ENCODE results near the gene STK17A. TPM values are rescaled to one million over a fixed set of nuclear protein-coding genes. Genes with fewer than 3 reads are reported as not detected.

STK17A gene
- total RNA-seq, 2 experiments from 2014 or later = 25.8 to 28.7 TPM

GRCh38 chr7:43615558-43616145 lies 32.7 kb downstream of the STK17A start:
- no peak for DNase-seq (ENCODE audit: low spot score)
- Histone ChIP-seq H3K4me1 (ENCODE audit: insufficient read depth, low read length, poor library complexity, severe bottlenecking) (peaks cover 9% of the 10 kb centered on the region), H3K9me3 (ENCODE audit: low read length) (no peaks in the 10 kb centered on the region), H3K4me3 (ENCODE audit: low read depth, low read length, poor library complexity, severe bottlenecking) (no peak overlapping the region), H3K36me3 (ENCODE audit: insufficient read depth, low read length) (peaks cover 90% of the 10 kb centered on the region), H4K20me1 (ENCODE audit: insufficient read depth, low read length) (0 out of 2 replicates have a peak, but pooled peaks cover 10% of the 10 kb centered on the region), H3K4me2 (ENCODE audit: low read length) (no peak overlapping the region), H3K27ac (ENCODE audit: low read depth, low read length, poor library complexity, severe bottlenecking) (no peak overlapping the region), H3K9me2 (ENCODE audit: insufficient read depth, low read length) (no peaks in the 10 kb centered on the region), H2AFZ (ENCODE audit: low read length) (no peak overlapping the region), H3K79me2 (ENCODE audit: insufficient read depth, low read depth, low read length) (peaks cover 6% of the 10 kb centered on the region; the same call in 1 of the 2 replicates)
- POLR2A ChIA-PET = interaction anchor here (1.4 kb wide), 1 partner anchor 11 kb away, joined by 4 read pairs; no protein-coding TSS in a partner anchor
- no peak for TF ChIP-seq CTCF (conservative IDR thresholded peaks at IDR 0.05; ENCODE audit: low read length)
- no peak for TF ChIP-seq EZH2phosphoT487 (IDR thresholded peaks at IDR 0.05; ENCODE audit: borderline replicate concordance, low read depth, low read length)
- BruUV-seq (replicated peaks) = no TSS peak
- intact Hi-C loops (cut with micrococcal nuclease; ENCODE audit: unreplicated experiment) = no loop called here
- CTCF ChIA-PET (ENCODE audit: unreplicated experiment) = no interaction called here

- no peak for DNase-seq (ENCODE audit: low spot score)
- intact Hi-C loops (cut with micrococcal nuclease; ENCODE audit: unreplicated experiment) = no loop called here
- TF ChIP-seq EZH2phosphoT487 (IDR thresholded peaks at IDR 0.05; ENCODE audit: borderline replicate concordance, low read depth, low read length) (no peak), CTCF (conservative IDR thresholded peaks at IDR 0.05; ENCODE audit: low read length) (no peak)
- ChIA-PET CTCF (ENCODE audit: unreplicated experiment) (no interaction called here), POLR2A (interaction anchor here (0.5 to 0.7 kb wide), 3 partner anchors 8 to 137 kb away, joined by 3 to 4 read pairs (median 3); no protein-coding TSS in a partner anchor)
- Histone ChIP-seq H3K4me2 (ENCODE audit: low read length) (no peak overlapping the region), H3K4me1 (ENCODE audit: insufficient read depth, low read length, poor library complexity, severe bottlenecking) (peaks cover 15% of the 10 kb centered on the region), H3K27ac (ENCODE audit: low read depth, low read length, poor library complexity, severe bottlenecking) (no peak overlapping the region), H4K20me1 (ENCODE audit: insufficient read depth, low read length) (0 out of 2 replicates have a peak, but pooled peaks cover 10% of the 10 kb centered on the region), H3K9me3 (ENCODE audit: low read length) (no peaks in the 10 kb centered on the region), H3K4me3 (ENCODE audit: low read depth, low read length, poor library complexity, severe bottlenecking) (no peak overlapping the region), H3K36me3 (ENCODE audit: insufficient read depth, low read length) (peaks cover 90% of the 10 kb centered on the region), H3K79me2 (ENCODE audit: insufficient read depth, low read depth, low read length) (peaks cover 6% of the 10 kb centered on the region; the same call in 1 of the 2 replicates), H3K9me2 (ENCODE audit: insufficient read depth, low read length) (no peaks in the 10 kb centered on the region), H2AFZ (ENCODE audit: low read length) (no peak overlapping the region)
- no TSS peak for BruUV-seq (replicated peaks)
Observed at GRCh38 chr7:43616977-43617376, 34.1 kb downstream of the STK17A start.

- Histone ChIP-seq H3K9me2 (ENCODE audit: insufficient read depth, low read length) (no peaks in the 10 kb centered on the region), H3K4me2 (ENCODE audit: low read length) (no peak overlapping the region), H3K9me3 (ENCODE audit: low read length) (no peaks in the 10 kb centered on the region), H3K4me3 (ENCODE audit: low read depth, low read length, poor library complexity, severe bottlenecking) (no peak overlapping the region), H4K20me1 (ENCODE audit: insufficient read depth, low read length) (0 out of 2 replicates have a peak, but pooled peaks cover 10% of the 10 kb centered on the region), H2AFZ (ENCODE audit: low read length) (no peak overlapping the region), H3K27ac (ENCODE audit: low read depth, low read length, poor library complexity, severe bottlenecking) (no peak overlapping the region), H3K36me3 (ENCODE audit: insufficient read depth, low read length) (peaks cover 85% of the 10 kb centered on the region), H3K4me1 (ENCODE audit: insufficient read depth, low read length, poor library complexity, severe bottlenecking) (peaks cover 20% of the 10 kb centered on the region), H3K79me2 (ENCODE audit: insufficient read depth, low read depth, low read length) (peaks cover 9% of the 10 kb centered on the region; the same call in 1 of the 2 replicates)
- POLR2A ChIA-PET = interaction anchor here (0.5 to 1.0 kb wide), 2 partner anchors 17 kb away, joined by 3 read pairs; no protein-coding TSS in a partner anchor
- BruUV-seq (replicated peaks) = no TSS peak
- no peak for TF ChIP-seq EZH2phosphoT487 (IDR thresholded peaks at IDR 0.05; ENCODE audit: borderline replicate concordance, low read depth, low read length)
- TF ChIP-seq CTCF (conservative IDR thresholded peaks at IDR 0.05; ENCODE audit: low read length) = no peak
- DNase-seq (ENCODE audit: low spot score) = no peak
- intact Hi-C loops (cut with micrococcal nuclease; ENCODE audit: unreplicated experiment) = no loop called here
- CTCF ChIA-PET (ENCODE audit: unreplicated experiment) = no interaction called here
Observed at GRCh38 chr7:43618073-43618472, 35.2 kb downstream of the STK17A start.
